ENCODE data around the gene VSX1. TPM values are rescaled to one million over a fixed set of nuclear protein-coding genes. Genes with fewer than 3 reads are reported as not detected.

Gene VSX1
- total and polyA plus RNA-seq, 7 experiments from 2014 or later = not detected

DNA sequence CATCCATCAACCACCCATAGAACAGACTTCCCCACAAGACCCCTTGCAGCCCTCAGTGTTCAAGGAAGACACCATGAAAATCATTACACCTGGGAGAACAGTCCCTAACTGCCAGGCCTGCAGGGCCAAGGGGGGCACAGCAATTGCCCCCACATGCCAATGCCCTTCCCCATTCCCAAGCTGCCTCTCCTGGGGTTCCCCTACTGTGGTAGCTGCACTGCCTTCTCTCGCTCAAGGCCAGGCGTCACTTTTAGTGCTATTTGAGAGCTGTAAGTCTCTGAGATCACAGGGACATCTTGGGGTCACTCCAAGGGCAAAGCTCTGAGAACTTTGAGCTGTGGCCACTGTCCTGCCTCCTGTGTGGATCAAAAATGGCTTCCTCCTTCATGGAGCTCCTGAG, 18.0 kb downstream of the VSX1 start:
- Histone ChIP-seq H3K27ac (ENCODE audit: low read depth, low read length) (no peak overlapping the region), H3K36me3 (ENCODE audit: control insufficient read depth in 2 of 3, insufficient read depth in 3 of 3, low read length in 3 of 3) (no peaks in the 10 kb centered on the region), H3K4me3 (ENCODE audit: low read length) (no peak overlapping the region), H3K27me3 (ENCODE audit: control insufficient read depth in 2 of 2, insufficient read depth in 2 of 2, low read length in 2 of 2) (no peaks in the 10 kb centered on the region), H3K9me3 (ENCODE audit: control insufficient read depth in 2 of 3, low read length in 3 of 3) (no peaks in the 10 kb centered on the region), H3K4me1 (ENCODE audit: control insufficient read depth in 2 of 2, insufficient read depth in 2 of 2, low read length in 2 of 2) (peaks cover 0 to 8% of the 10 kb centered on the region in 2 donors)
- ChIA-PET CTCF (interaction anchor here (0.6 to 4.3 kb wide), 12 partner anchors 10 to 1169 kb away, joined by 3 to 122 read pairs (median 5); no protein-coding TSS in a partner anchor), POLR2A (interaction anchor here (1.3 to 5.7 kb wide), 2 partner anchors 10 to 70 kb away, joined by 4 to 52 read pairs; partner anchors contain the start of gene APMAP)
- ATAC-seq (no peak), DNase-seq (no peak)
- Mint-ChIP-seq H3K4me3 (no peak overlapping the region), H3K4me1 (peaks cover 7 to 18% (median 12%) of the 10 kb centered on the region in 7 donors), H3K9me3 (no peaks in the 10 kb centered on the region), H3K36me3 (no peaks in the 10 kb centered on the region), H3K27ac (no peak overlapping the region), H3K27me3 (peaks cover 0 to 46% (median 2%) of the 10 kb centered on the region in 5 donors)
- intact Hi-C loops (cut with micrococcal nuclease) = loop anchor here in 1 of 2 donors (2.0 kb wide), 2 partner anchors 115 to 133 kb away; no protein-coding TSS in a partner anchor

DNA sequence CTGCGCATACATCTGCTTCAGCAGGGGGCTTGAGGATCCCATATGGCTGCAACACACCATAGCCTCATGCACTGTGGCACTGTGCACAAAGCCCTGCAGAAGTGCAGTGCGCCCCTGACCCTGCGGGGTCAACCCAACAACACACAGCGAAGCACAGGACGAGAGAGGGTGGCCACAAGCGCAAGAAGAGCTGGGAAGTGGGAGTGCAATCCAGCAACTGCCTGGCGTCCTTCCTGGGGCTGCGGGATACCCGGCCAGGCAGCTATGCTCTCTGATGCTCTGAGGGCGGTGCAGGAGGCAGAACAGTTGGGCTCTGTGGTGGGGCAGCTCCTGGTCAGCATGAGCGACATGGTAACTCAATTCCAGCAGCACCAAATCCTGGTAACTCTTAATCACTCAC, 18.4 kb downstream of the VSX1 start:
- Histone ChIP-seq H3K4me1 (ENCODE audit: control insufficient read depth in 2 of 2, insufficient read depth in 2 of 2, low read length in 2 of 2) (peaks cover 4 to 12% of the 10 kb centered on the region in 2 donors), H3K9me3 (ENCODE audit: control insufficient read depth in 2 of 3, low read length in 3 of 3) (no peaks in the 10 kb centered on the region), H3K36me3 (ENCODE audit: control insufficient read depth in 2 of 3, insufficient read depth in 3 of 3, low read length in 3 of 3) (no peaks in the 10 kb centered on the region), H3K27me3 (ENCODE audit: control insufficient read depth in 2 of 2, insufficient read depth in 2 of 2, low read length in 2 of 2) (no peaks in the 10 kb centered on the region), H3K27ac (ENCODE audit: low read depth, low read length) (no peak overlapping the region), H3K4me3 (ENCODE audit: low read length) (no peak overlapping the region)
- H3K36me3 Mint-ChIP-seq = no peaks in the 10 kb centered on the region
- DNase-seq (no peak), ATAC-seq (no peak)
- peaks cover 9 to 21% (median 14%) of the 10 kb centered on the region in 7 donors for H3K4me1 Mint-ChIP-seq
- no peak overlapping the region for H3K27ac Mint-ChIP-seq
- intact Hi-C loops (cut with micrococcal nuclease) = no loop called here
- ChIA-PET POLR2A (interaction anchor here (1.1 to 5.7 kb wide), 3 partner anchors 10 to 70 kb away, joined by 3 to 52 read pairs (median 4); partner anchors contain the start of gene APMAP), CTCF (interaction anchor here (0.6 to 4.3 kb wide), 7 partner anchors 24 to 1169 kb away, joined by 4 to 122 read pairs (median 5); no protein-coding TSS in a partner anchor)
- no peaks in the 10 kb centered on the region for H3K9me3 Mint-ChIP-seq
- H3K27me3 Mint-ChIP-seq = peaks cover 0 to 45% (median 0%) of the 10 kb centered on the region in 5 donors
- no peak overlapping the region for H3K4me3 Mint-ChIP-seq

DNA sequence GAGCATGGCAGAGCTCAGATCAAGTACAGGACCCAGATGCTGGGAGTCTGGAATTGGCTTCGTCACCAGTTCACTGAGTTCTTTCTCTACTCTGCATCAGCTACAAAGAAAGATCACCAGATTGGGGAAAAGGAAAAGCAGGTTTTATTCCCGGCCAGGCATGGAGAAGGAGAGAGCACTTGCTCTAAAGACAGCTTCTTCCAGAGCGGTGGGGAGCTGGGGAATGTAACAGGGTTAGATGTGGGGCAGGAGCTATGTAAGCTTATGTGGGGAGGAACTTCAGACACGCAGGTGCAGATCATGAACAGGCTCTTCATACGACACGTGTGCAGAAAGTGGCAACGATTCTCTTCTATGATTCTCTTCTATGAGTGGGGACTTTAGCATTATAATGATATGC, 19.1 kb downstream of the VSX1 start:
- intact Hi-C loops (cut with micrococcal nuclease) = no loop called here

DNA sequence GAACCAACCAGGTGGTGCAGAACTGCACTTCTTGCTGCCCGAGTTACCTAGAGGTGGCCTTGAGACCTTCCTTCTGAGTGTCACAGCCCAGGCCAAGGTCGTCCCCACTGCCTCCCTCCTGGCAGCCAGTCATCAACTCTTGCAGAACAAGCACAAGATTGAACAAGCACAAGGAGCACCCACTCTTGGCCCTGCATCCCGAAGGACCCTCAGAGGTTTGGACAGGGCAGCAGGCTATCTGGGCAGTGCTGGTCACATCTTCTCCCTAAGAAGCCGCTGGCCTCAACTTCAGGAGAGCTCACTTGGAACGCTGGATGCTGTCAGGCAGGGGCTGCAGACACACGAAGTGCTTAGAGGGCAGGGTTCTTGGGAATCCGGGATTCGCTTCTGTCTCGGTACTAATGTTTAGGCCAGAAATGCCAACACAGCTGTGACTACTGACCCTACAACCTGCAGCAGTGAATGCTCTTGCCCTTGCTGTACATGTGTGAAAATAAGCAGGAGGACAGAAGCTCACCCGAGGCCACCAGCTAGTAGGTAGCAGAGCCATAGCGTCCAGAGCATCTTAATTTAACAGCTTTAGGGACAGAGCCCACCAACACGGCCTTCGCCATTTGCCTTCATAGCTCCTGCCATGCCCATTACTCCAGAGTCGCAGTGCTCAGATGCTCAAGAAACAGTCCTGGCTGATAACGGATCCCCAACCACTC, 20.0 kb downstream of the VSX1 start:
- H3K27ac ChIP-seq (ENCODE audit: low read depth, low read length) = no peak overlapping the region
- H3K27me3 ChIP-seq (ENCODE audit: control insufficient read depth in 2 of 2, insufficient read depth in 2 of 2, low read length in 2 of 2) = no peaks in the 10 kb centered on the region
- no peaks in the 10 kb centered on the region for H3K9me3 ChIP-seq (ENCODE audit: control insufficient read depth in 2 of 3, low read length in 3 of 3)
- POLR2A ChIA-PET = interaction anchor here (1.0 to 5.7 kb wide), 2 partner anchors 10 to 68 kb away, joined by 3 to 52 read pairs; partner anchors contain the start of gene APMAP
- H3K4me1 Mint-ChIP-seq = peaks cover 9 to 24% (median 14%) of the 10 kb centered on the region in 7 donors
- H3K4me3 Mint-ChIP-seq = no peak overlapping the region
- H3K4me3 ChIP-seq (ENCODE audit: low read length) = no peak overlapping the region
- intact Hi-C loops (cut with micrococcal nuclease) = no loop called here
- no peak for DNase-seq
- ATAC-seq = no peak
- peaks cover 0 to 45% (median 0%) of the 10 kb centered on the region in 5 donors for H3K27me3 Mint-ChIP-seq
- CTCF ChIA-PET = interaction anchor here (0.8 to 4.3 kb wide), 4 partner anchors 12 to 118 kb away, joined by 3 to 122 read pairs (median 10); no protein-coding TSS in a partner anchor
- no peaks in the 10 kb centered on the region for H3K36me3 Mint-ChIP-seq
- H3K4me1 ChIP-seq (ENCODE audit: control insufficient read depth in 2 of 2, insufficient read depth in 2 of 2, low read length in 2 of 2) = peaks cover 7 to 14% of the 10 kb centered on the region in 2 donors
- H3K9me3 Mint-ChIP-seq = no peaks in the 10 kb centered on the region
- H3K36me3 ChIP-seq (ENCODE audit: control insufficient read depth in 2 of 3, insufficient read depth in 3 of 3, low read length in 3 of 3) = no peaks in the 10 kb centered on the region
- peak overlapping the region in 4 of 9 donors; percentile 23 to 63 (median 30) for H3K27ac Mint-ChIP-seq

More for the DNA sequence above, 19.1 kb downstream of the VSX1 start:
- POLR2A ChIA-PET = interaction anchor here (0.6 to 5.7 kb wide), 5 partner anchors 9 to 1027 kb away, joined by 3 to 52 read pairs (median 3); partner anchors contain the start of gene APMAP
- DNase-seq (no peak), ATAC-seq (no peak)
- CTCF ChIA-PET = interaction anchor here (0.6 to 4.3 kb wide), 5 partner anchors 8 to 1125 kb away, joined by 3 to 122 read pairs (median 5); no protein-coding TSS in a partner anchor
- Mint-ChIP-seq H3K27ac (peak overlapping the region in 2 of 9 donors; percentile 10 to 26), H3K9me3 (no peaks in the 10 kb centered on the region), H3K36me3 (no peaks in the 10 kb centered on the region), H3K27me3 (peaks cover 0 to 45% (median 0%) of the 10 kb centered on the region in 5 donors), H3K4me1 (peaks cover 9 to 21% (median 14%) of the 10 kb centered on the region in 7 donors), H3K4me3 (no peak overlapping the region)
- H3K27ac ChIP-seq (ENCODE audit: low read depth, low read length) = no peak overlapping the region
- no peaks in the 10 kb centered on the region for H3K36me3 ChIP-seq (ENCODE audit: control insufficient read depth in 2 of 3, insufficient read depth in 3 of 3, low read length in 3 of 3)
- no peaks in the 10 kb centered on the region for H3K27me3 ChIP-seq (ENCODE audit: control insufficient read depth in 2 of 2, insufficient read depth in 2 of 2, low read length in 2 of 2)
- no peaks in the 10 kb centered on the region for H3K9me3 ChIP-seq (ENCODE audit: control insufficient read depth in 2 of 3, low read length in 3 of 3)
- no peak overlapping the region for H3K4me3 ChIP-seq (ENCODE audit: low read length)
- peaks cover 7 to 14% of the 10 kb centered on the region in 2 donors for H3K4me1 ChIP-seq (ENCODE audit: control insufficient read depth in 2 of 2, insufficient read depth in 2 of 2, low read length in 2 of 2)

DNA sequence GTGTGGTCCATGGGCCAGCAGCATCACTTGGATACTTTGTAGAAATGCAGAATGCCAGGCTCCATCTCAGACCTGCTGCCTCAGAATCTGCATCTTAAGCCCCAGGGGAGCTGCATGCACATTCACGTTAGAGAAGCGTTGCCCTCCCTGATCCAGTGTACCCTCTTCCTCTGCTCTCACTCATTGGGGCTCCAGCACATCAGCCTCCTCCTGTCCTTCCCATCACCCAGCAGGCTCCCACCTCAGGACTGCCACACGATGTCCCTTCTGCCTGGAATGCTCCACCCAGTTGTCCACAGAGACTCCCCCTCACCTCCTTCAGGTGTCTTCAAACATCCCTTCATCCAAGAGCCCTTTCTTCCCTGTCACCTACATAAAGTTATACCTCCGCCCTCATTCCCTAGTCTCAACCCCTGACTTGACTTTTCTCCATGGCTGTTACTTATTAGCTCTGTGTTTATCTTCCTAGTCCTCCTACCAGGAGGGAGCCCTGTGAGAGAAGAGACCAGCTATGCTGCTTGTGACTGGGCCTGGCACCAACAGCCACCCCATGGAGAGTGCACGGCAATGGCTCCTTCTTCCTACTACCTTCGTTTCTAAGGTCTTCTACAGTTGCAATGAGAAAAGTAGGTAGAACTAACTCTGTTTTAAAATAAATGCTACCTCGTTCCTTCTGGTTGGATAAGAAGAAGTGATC, 20.7 kb downstream of the VSX1 start:
- Mint-ChIP-seq H3K4me1 (peaks cover 14 to 30% (median 18%) of the 10 kb centered on the region in 7 donors), H3K27me3 (peaks cover 0 to 45% (median 0%) of the 10 kb centered on the region in 5 donors), H3K4me3 (no peak overlapping the region), H3K36me3 (no peaks in the 10 kb centered on the region), H3K9me3 (no peaks in the 10 kb centered on the region), H3K27ac (peak overlapping the region in 8 of 9 donors; percentile 33 to 75 (median 66))
- ATAC-seq (no peak), DNase-seq (no peak)
- H3K4me1 ChIP-seq (ENCODE audit: control insufficient read depth in 2 of 2, insufficient read depth in 2 of 2, low read length in 2 of 2) = peaks cover 13 to 16% of the 10 kb centered on the region in 2 donors
- CTCF ChIA-PET = interaction anchor here (0.7 to 1.0 kb wide), 3 partner anchors 11 to 119 kb away, joined by 3 read pairs; no protein-coding TSS in a partner anchor
- POLR2A ChIA-PET = interaction anchor here (5.7 kb wide), 1 partner anchor 67 kb away, joined by 52 read pairs; the partner anchor contains the start of gene APMAP
- no peak overlapping the region for H3K4me3 ChIP-seq (ENCODE audit: low read length)
- H3K9me3 ChIP-seq (ENCODE audit: control insufficient read depth in 2 of 3, low read length in 3 of 3) = no peaks in the 10 kb centered on the region
- intact Hi-C loops (cut with micrococcal nuclease) = no loop called here
- H3K36me3 ChIP-seq (ENCODE audit: control insufficient read depth in 2 of 3, insufficient read depth in 3 of 3, low read length in 3 of 3) = no peaks in the 10 kb centered on the region
- no peaks in the 10 kb centered on the region for H3K27me3 ChIP-seq (ENCODE audit: control insufficient read depth in 2 of 2, insufficient read depth in 2 of 2, low read length in 2 of 2)
- H3K27ac ChIP-seq (ENCODE audit: low read depth, low read length) = no peak overlapping the region

Data from naive thymus-derived CD4-positive, alpha-beta T cell (primary cell).